CD14-positive monocyte (primary cell): ENCODE data around the gene DPEP2NB. TPM values are rescaled to one million over a fixed set of nuclear protein-coding genes. Genes with fewer than 3 reads are reported as not detected.

Experiments used
- DNase-seq, 3 donors: peaks; one replicate each; pipeline ENCODE4 v3.0.0-alpha.2; 2011 to 2022
- H2AFZ ChIP-seq: 2 replicates; pipeline ENCODE4 v1.6.0; 2012; ENCODE audit warnings: mild to moderate bottlenecking, low read depth, low read length, inconsistent platforms; ENCODE audit not compliant: insufficient read depth, poor library complexity, severe bottlenecking
- H3K27ac ChIP-seq, 2 donors: 1 replicate in 1 of 2; 2 replicates in 1 of 2; pipeline ENCODE4 v1.5.1; 2012 to 2013; ENCODE audit warnings: low read length in 2 of 2, control low read depth in 1 of 2, inconsistent platforms in 1 of 2, low read depth in 1 of 2, mild to moderate bottlenecking in 1 of 2
- H3K27me3 ChIP-seq, 2 donors: one replicate each; pipeline versions ENCODE4 v1.6.0 to v1.6.1; 2011 to 2013; ENCODE audit warnings: low read length in 2 of 2; ENCODE audit not compliant: control insufficient read depth in 2 of 2, insufficient read depth in 2 of 2
- H3K36me3 ChIP-seq, 2 donors: replicated peaks in 1 of 2; 1 replicate in 1 of 2; 2 replicates in 1 of 2; pipeline versions ENCODE4 v1.5.1 to v1.6.1; 2012 to 2013; ENCODE audit warnings: low read length in 2 of 2, control low read depth in 1 of 2, inconsistent platforms in 1 of 2, mild to moderate bottlenecking in 1 of 2; ENCODE audit not compliant: insufficient read depth in 2 of 2, control insufficient read depth in 1 of 2
- H3K4me1 ChIP-seq, 2 donors: 1 replicate in 1 of 2; 2 replicates in 1 of 2; pipeline versions ENCODE4 v1.5.1 to v1.6.1; 2012 to 2013; ENCODE audit warnings: low read length in 2 of 2, control low read depth in 1 of 2, inconsistent platforms in 1 of 2, mild to moderate bottlenecking in 1 of 2, moderate library complexity in 1 of 2; ENCODE audit not compliant: insufficient read depth in 2 of 2, control insufficient read depth in 1 of 2
- H3K4me2 ChIP-seq: replicated peaks from 2 replicates; pipeline ENCODE3; 2012; ENCODE audit warnings: low read length, moderate library complexity, mild to moderate bottlenecking; ENCODE audit not compliant: poor library complexity, severe bottlenecking; ENCODE audit errors: extremely low read depth
- H3K4me3 ChIP-seq, 3 experiments: fragments of 200-600 bp in 1 of 3; sonication (generic) in 1 of 3; replicated peaks in 1 of 3; 1 replicate in 2 of 3; 2 replicates in 1 of 3; pipeline ENCODE4 v1.5.1; 2011 to 2013; ENCODE audit warnings: low read length in 3 of 3, mild to moderate bottlenecking in 3 of 3, control low read depth in 2 of 3, low read depth in 2 of 3, inconsistent platforms in 1 of 3, moderate library complexity in 1 of 3
- H3K79me2 ChIP-seq: 2 replicates; pipeline ENCODE4 v1.6.0; 2012; ENCODE audit warnings: mild to moderate bottlenecking, control low read depth, inconsistent platforms, low read length, moderate library complexity; ENCODE audit not compliant: insufficient read depth
- H3K9ac ChIP-seq: 2 replicates; pipeline ENCODE4 v1.6.0; 2017; ENCODE audit warnings: low read length, mild to moderate bottlenecking; ENCODE audit not compliant: insufficient read depth, poor library complexity, severe bottlenecking
- H3K9me3 ChIP-seq, 2 donors: replicated peaks in 1 of 2; 1 replicate in 1 of 2; 2 replicates in 1 of 2; pipeline versions ENCODE4 v1.5.1 to v1.6.1; 2012 to 2013; ENCODE audit warnings: low read length in 2 of 2, control low read depth in 1 of 2; ENCODE audit not compliant: control insufficient read depth in 1 of 2, insufficient read depth in 1 of 2
- H4K20me1 ChIP-seq: 2 replicates; pipeline ENCODE4 v1.6.0; 2012; ENCODE audit warnings: mild to moderate bottlenecking, low read length, control low read depth, moderate library complexity; ENCODE audit not compliant: insufficient read depth
- H3K27ac Mint-ChIP-seq, 7 donors: one replicate each; pipeline ENCODE4 v1.8.0; 2020; ENCODE audit warnings: mild to moderate bottlenecking in 7 of 7, mixed read lengths in 7 of 7, moderate library complexity in 6 of 7, inconsistent platforms in 2 of 7
- H3K27me3 Mint-ChIP-seq, 3 donors: one replicate each; pipeline ENCODE4 v1.8.0; 2021 to 2022; ENCODE audit warnings: low read depth in 3 of 3, mild to moderate bottlenecking in 3 of 3, mixed read lengths in 3 of 3, moderate library complexity in 3 of 3, inconsistent platforms in 1 of 3
- H3K36me3 Mint-ChIP-seq, 2 donors: one replicate each; pipeline ENCODE4 v1.8.0; 2020; ENCODE audit warnings: mixed read lengths in 2 of 2, inconsistent platforms in 1 of 2, mild to moderate bottlenecking in 1 of 2
- H3K4me1 Mint-ChIP-seq: one replicate; pipeline ENCODE4 v1.8.0; 2020; ENCODE audit warnings: mild to moderate bottlenecking, mixed read lengths
- H3K4me3 Mint-ChIP-seq, 2 donors: one replicate each; pipeline ENCODE4 v1.8.0; 2020; ENCODE audit warnings: mild to moderate bottlenecking in 2 of 2, mixed read lengths in 2 of 2, moderate library complexity in 1 of 2
- H3K9me3 Mint-ChIP-seq, 7 donors: one replicate each; pipeline ENCODE4 v1.8.0; 2020 to 2022; ENCODE audit warnings: mixed read lengths in 7 of 7, mild to moderate bottlenecking in 6 of 7, moderate library complexity in 6 of 7, inconsistent platforms in 2 of 7
- CTCF ChIP-seq: fragments of 200-600 bp; IDR thresholded peaks from one replicate; pipeline ENCODE4 v1.8.0; 2022; ENCODE audit warnings: antibody characterized with exemption, mild to moderate bottlenecking
- WGBS: methylation state at CpG from one replicate; pipeline ENCODE4 v1.1.5; 2013; ENCODE audit warnings: missing lambda C conversion rate; ENCODE audit not compliant: insufficient coverage; 5-methylcytosine and 5-hydroxymethylcytosine counted together
- intact Hi-C, 2 donors: fragments of 100-400 bp; cut with micrococcal nuclease; formaldehyde crosslinking; loops; one replicate each; pipeline versions ENCODE4 v1.15.0 to v1.15.1; 2023
- polyA plus RNA-seq, 3 donors: library from polyadenylated mRNA; depleted of rRNA in 1 of 3; unstranded in 2 of 3; stranded (reverse) in 1 of 3; fragments of 300-500 nt in 2 of 3; fragments of >200 nt in 1 of 3; fragmentation: Illumina TruSeq in 2 of 3; gene quantifications; 1 replicate in 2 of 3; 2 replicates in 1 of 3; pipeline ENCODE4 v1.2.3, GENCODE V29; 2012 to 2021

The DPEP2NB gene
- polyA plus RNA-seq, 3 donors, result not detected

GRCh38 chr16:67993207-67994039 lies 22.3 kb downstream of the DPEP2NB start:
- TF ChIP-seq CTCF, result peak; percentile 98
- Histone ChIP-seq H3K9me3 (peaks cover 0 to 2% of the 10 kb centered on the region in 2 donors), H3K4me1 (peaks cover 63 to 70% of the 10 kb centered on the region in 2 donors), H4K20me1 (peaks cover 34% of the 10 kb centered on the region), H3K4me3 (peak overlapping the region; percentile 2 to 50 (median 42)), H3K36me3 (peaks cover 22 to 34% of the 10 kb centered on the region in 2 donors), H3K27me3 (no peaks in the 10 kb centered on the region), H3K79me2 (peaks cover 44% of the 10 kb centered on the region), H3K27ac (peak overlapping the region; percentile 85 to 97), H3K4me2 (peak overlapping the region; percentile 64), H2AFZ (peak overlapping the region; percentile 61), H3K9ac (peak overlapping the region; percentile 63)
- Mint-ChIP-seq H3K27me3 (no peaks in the 10 kb centered on the region), H3K27ac (peak overlapping the region; percentile 98 to 100 (median 100)), H3K4me1 (peaks cover 56% of the 10 kb centered on the region), H3K9me3 (no peaks in the 10 kb centered on the region), H3K4me3 (peak overlapping the region; percentile 78 to 92), H3K36me3 (peaks cover 32 to 52% of the 10 kb centered on the region in 2 donors)
- intact Hi-C loops, result loop anchor here (1.0 to 2.0 kb wide), 3 partner anchors 15 to 47 kb away; partner anchors contain the start of genes DDX28 (in 1 of the 2) and DUS2 (in 1 of the 2)
- peak; percentile 77 to 90 (median 88) for DNase-seq
- WGBS, result 2% methylated on average over 32 of the region's 39 CpGs

- no peaks in the 10 kb centered on the region for H3K9me3 Mint-ChIP-seq
- peaks cover 22 to 34% of the 10 kb centered on the region in 2 donors for H3K36me3 ChIP-seq
- peak overlapping the region in 1 of 2 donors; percentile 51 for H3K4me3 Mint-ChIP-seq
- peak overlapping the region in 2 of 3 experiments; percentile 42 to 50 for H3K4me3 ChIP-seq
- peaks cover 36% of the 10 kb centered on the region for H4K20me1 ChIP-seq
- H3K4me1 ChIP-seq, result peaks cover 58 to 65% of the 10 kb centered on the region in 2 donors
- no peaks in the 10 kb centered on the region for H3K27me3 Mint-ChIP-seq
- TF ChIP-seq CTCF, result no peak
- DNase-seq, result no peak
- intact Hi-C loops, result loop anchor here (1.0 to 2.0 kb wide), 3 partner anchors 16 to 48 kb away; partner anchors contain the start of genes DDX28 (in 1 of the 2) and DUS2 (in 1 of the 2)
- peak overlapping the region in 4 of 7 donors; percentile 12 to 100 (median 99) for H3K27ac Mint-ChIP-seq
- WGBS, result 85% methylated on average over 16 of the region's 20 CpGs
- peak overlapping the region in 1 of 2 donors; percentile 85 for H3K27ac ChIP-seq
- peaks cover 37% of the 10 kb centered on the region for H3K79me2 ChIP-seq
- H3K27me3 ChIP-seq, result no peaks in the 10 kb centered on the region
- H3K9ac ChIP-seq, result peak overlapping the region; percentile 63
- peaks cover 32 to 52% of the 10 kb centered on the region in 2 donors for H3K36me3 Mint-ChIP-seq
- H3K4me1 Mint-ChIP-seq, result peaks cover 60% of the 10 kb centered on the region
- peak overlapping the region; percentile 61 for H2AFZ ChIP-seq
- H3K9me3 ChIP-seq, result no peaks in the 10 kb centered on the region
- H3K4me2 ChIP-seq, result peak overlapping the region; percentile 64
These were observed 23.0 kb downstream of the DPEP2NB start for GRCh38 chr16:67992661-67993206.
